GM23338 (cell line): Measurements from ENCODE around the gene GUCY1B1. TPM values are rescaled to one million over a fixed set of nuclear protein-coding genes. Genes with fewer than 3 reads are reported as not detected.

Experiments used
- ATAC-seq: fragments of 200-7000 bp; cut with Tn5 transposase; 3 replicates; pipeline ENCODE4 v1.9.1; 2020
- DNase-seq: peaks from one replicate; pipeline ENCODE4 v3.0.0-alpha.2; 2015; ENCODE audit warnings: low spot score
- H2AFZ ChIP-seq: fragments of 200-600 bp; sonication (generic); 2 replicates; pipeline ENCODE4 v1.8.0; 2016; ENCODE audit warnings: antibody characterized with exemption, mild to moderate bottlenecking, moderate library complexity
- H3F3A ChIP-seq: fragments of 200-600 bp; sonication (generic); replicated peaks from 2 replicates; pipeline ENCODE4 v1.8.0; 2017; ENCODE audit warnings: antibody characterized with exemption, mixed run types, low read depth
- H3K27ac ChIP-seq: fragments of 200-600 bp; sonication (generic); 2 replicates; pipeline ENCODE4 v1.6.1; 2016; ENCODE audit warnings: low read depth
- H3K27me3 ChIP-seq: fragments of 200-600 bp; sonication (generic); 2 replicates; pipeline ENCODE4 v1.8.0; 2016; ENCODE audit warnings: mild to moderate bottlenecking, mixed run types, moderate library complexity; ENCODE audit not compliant: insufficient read depth
- H3K36me3 ChIP-seq: fragments of 200-600 bp; sonication (generic); 2 replicates; pipeline ENCODE4 v1.8.0; 2016; ENCODE audit warnings: mild to moderate bottlenecking; ENCODE audit not compliant: insufficient read depth
- H3K4me1 ChIP-seq: fragments of 200-600 bp; sonication (generic); 2 replicates; pipeline ENCODE4 v1.8.0; 2016; ENCODE audit warnings: mild to moderate bottlenecking, moderate library complexity; ENCODE audit not compliant: insufficient read depth
- H3K4me2 ChIP-seq: fragments of 200-600 bp; sonication (generic); 2 replicates; pipeline ENCODE4 v1.7.1; 2017; ENCODE audit warnings: mixed run types
- H3K4me3 ChIP-seq: fragments of 200-600 bp; sonication (generic); 2 replicates; pipeline ENCODE4 v1.6.1; 2016; ENCODE audit warnings: mixed run types
- H3K79me2 ChIP-seq: fragments of 200-600 bp; sonication (generic); replicated peaks from 2 replicates; pipeline ENCODE4 v1.8.0; 2017; ENCODE audit warnings: mild to moderate bottlenecking; ENCODE audit not compliant: insufficient read depth
- H3K9me2 ChIP-seq: fragments of 200-600 bp; sonication (generic); 2 replicates; pipeline ENCODE4 v1.8.0; 2017; ENCODE audit not compliant: insufficient read depth
- H4K20me1 ChIP-seq: fragments of 200-600 bp; sonication (generic); replicated peaks from 2 replicates; pipeline ENCODE4 v1.8.0; 2017; ENCODE audit warnings: mild to moderate bottlenecking; ENCODE audit not compliant: insufficient read depth
- H3K27ac Mint-ChIP-seq: 2 replicates; pipeline ENCODE4 v1.8.0; 2020; ENCODE audit warnings: inconsistent platforms, mild to moderate bottlenecking, moderate library complexity, mixed read lengths
- H3K27me3 Mint-ChIP-seq: 3 replicates; pipeline ENCODE4 v1.8.0; 2022; ENCODE audit warnings: low read depth, mild to moderate bottlenecking, moderate library complexity, mixed read lengths, inconsistent platforms; ENCODE audit not compliant: insufficient read depth, poor library complexity
- H3K36me3 Mint-ChIP-seq: 3 replicates; pipeline ENCODE4 v1.8.0; 2021; ENCODE audit warnings: low read depth, mild to moderate bottlenecking, inconsistent platforms, moderate library complexity, mixed read lengths
- H3K4me1 Mint-ChIP-seq: 3 replicates; pipeline ENCODE4 v1.8.0; 2020; ENCODE audit warnings: mild to moderate bottlenecking, inconsistent platforms, mixed read lengths
- H3K4me3 Mint-ChIP-seq: 3 replicates; pipeline ENCODE4 v1.8.0; 2021; ENCODE audit warnings: moderate library complexity, mild to moderate bottlenecking, inconsistent platforms, mixed read lengths
- H3K9me3 Mint-ChIP-seq: 3 replicates; pipeline ENCODE4 v1.8.0; 2020; ENCODE audit warnings: moderate library complexity, mild to moderate bottlenecking, inconsistent platforms, mixed read lengths
- CREB1 ChIP-seq: fragments of 250-450 bp; sonication (Bioruptor Pico); IDR thresholded peaks from 2 replicates; pipeline ENCODE4 v1.5.0; 2020; ENCODE audit warnings: low read depth, mild to moderate bottlenecking, moderate library complexity
- CTCF ChIP-seq, 2 experiments: fragments of 200-600 bp in 1 of 2; sonication (generic) in 1 of 2; conservative IDR thresholded peaks; 2 replicates each; pipeline versions ENCODE4 v1.5.1 to v1.6.1; 2016 to 2017; ENCODE audit warnings: antibody characterized with exemption in 2 of 2, low read depth in 2 of 2, mild to moderate bottlenecking in 2 of 2, moderate library complexity in 1 of 2
- ETS1 ChIP-seq: IDR thresholded peaks from 2 replicates; pipeline ENCODE4 v1.6.1; 2016; ENCODE audit warnings: antibody characterized with exemption
- EZH2 ChIP-seq: fragments of 200-600 bp; sonication (generic); IDR thresholded peaks from one replicate; pipeline ENCODE4 v1.8.0; 2017; ENCODE audit warnings: antibody characterized with exemption, mild to moderate bottlenecking, low read depth; ENCODE audit not compliant: unreplicated experiment
- EZH2phosphoT487 ChIP-seq: fragments of 200-600 bp; sonication (generic); IDR thresholded peaks from one replicate; pipeline ENCODE4 v1.8.1; 2018; ENCODE audit warnings: antibody characterized with exemption; ENCODE audit not compliant: unreplicated experiment
- JUNB ChIP-seq: IDR thresholded peaks from one replicate; pipeline ENCODE4 v1.6.1; 2016; ENCODE audit warnings: antibody characterized with exemption; ENCODE audit not compliant: unreplicated experiment
- NANOG ChIP-seq: IDR thresholded peaks from 2 replicates; pipeline ENCODE4 v1.6.1; 2016; ENCODE audit warnings: antibody characterized with exemption, borderline replicate concordance
- POLR2AphosphoS5 ChIP-seq: IDR thresholded peaks from 2 replicates; pipeline ENCODE4 v1.6.1; 2016; ENCODE audit warnings: antibody characterized with exemption, low read depth
- REST ChIP-seq: IDR thresholded peaks from one replicate; pipeline ENCODE4 v1.6.1; 2018; ENCODE audit warnings: antibody characterized with exemption; ENCODE audit not compliant: unreplicated experiment
- STAT1 ChIP-seq: IDR thresholded peaks from one replicate; pipeline ENCODE4 v1.6.1; 2016; ENCODE audit warnings: antibody characterized with exemption; ENCODE audit not compliant: unreplicated experiment
- ZNF114 ChIP-seq: fragments of 250-450 bp; sonication (Bioruptor Pico); IDR thresholded peaks from 2 replicates; pipeline ENCODE4 v1.5.0; 2020; ENCODE audit warnings: mild to moderate bottlenecking, moderate library complexity
- ZNF331 ChIP-seq: fragments of 250-450 bp; sonication (Bioruptor Pico); IDR thresholded peaks from 2 replicates; pipeline ENCODE4 v1.5.0; 2020; ENCODE audit warnings: low read depth, mild to moderate bottlenecking, moderate library complexity
- ZNF462 ChIP-seq: fragments of 250-450 bp; sonication (Bioruptor Pico); IDR thresholded peaks from 2 replicates; pipeline ENCODE4 v1.5.0; 2020; ENCODE audit warnings: mild to moderate bottlenecking, moderate library complexity
- polyA plus RNA-seq: library from polyadenylated mRNA; unstranded; fragments of >200 nt; fragmentation: Nextera tagmentation; extraction: Ambion mirVana; gene quantifications from 2 replicates; pipeline ENCODE4 v1.2.1, GENCODE V29; 2016
- total RNA-seq: library from RNA; depleted of rRNA; stranded (reverse); fragments of >200 nt; shearing (Covaris generic); gene quantifications from 2 replicates; pipeline ENCODE4 v1.2.3, GENCODE V29; 2014

Gene GUCY1B1
- total and polyA plus RNA-seq, 2 experiments from 2014 or later, result 2.6 to 4.3 TPM

GRCh38 chr4:155773196-155773800 is 14.5 kb downstream of the GUCY1B1 start:
- Histone ChIP-seq H3K4me3 (no peak overlapping the region), H3K27ac (no peak overlapping the region), H3K4me2 (no peak overlapping the region), H3K27me3 (no peaks in the 10 kb centered on the region), H3K36me3 (no peaks in the 10 kb centered on the region), H3K4me1 (peaks cover 28% of the 10 kb centered on the region), H3F3A (no peaks in the 10 kb centered on the region), H4K20me1 (no peaks in the 10 kb centered on the region), H3K79me2 (no peaks in the 10 kb centered on the region), H2AFZ (no peak overlapping the region), H3K9me2 (no peaks in the 10 kb centered on the region)
- Mint-ChIP-seq H3K4me3 (no peak overlapping the region), H3K27me3 (peaks cover 2% of the 10 kb centered on the region), H3K9me3 (no peaks in the 10 kb centered on the region), H3K4me1 (peaks cover 31% of the 10 kb centered on the region), H3K27ac (no peak overlapping the region; the same call in 1 of the 2 replicates), H3K36me3 (no peaks in the 10 kb centered on the region)
- TF ChIP-seq CREB1 (CRISPR knock-in tag) (no peak), ZNF462 (CRISPR knock-in tag) (no peak), ZNF114 (CRISPR knock-in tag) (no peak), CTCF (conservative IDR thresholded peaks at IDR 0.05; ENCODE audit: low read depth in 2 of 2) (no peak), EZH2phosphoT487 (no peak), EZH2 (no peak), POLR2AphosphoS5 (no peak), ZNF331 (CRISPR knock-in tag) (no peak), REST (no peak), JUNB (no peak), ETS1 (no peak), STAT1 (no peak), NANOG (no peak)
- DNase-seq (no peak), ATAC-seq (no peak)
